IMR-90 (cell line): Measurements from ENCODE around the gene ERICH6B. TPM values are rescaled to one million over a fixed set of nuclear protein-coding genes. Genes with fewer than 3 reads are reported as not detected.

Source experiments
- ATAC-seq: fragments of 200-7000 bp; cut with Tn5 transposase; 2 replicates; pipeline ENCODE4 v1.9.1; 2020; ENCODE audit warnings: low read depth, mild to moderate bottlenecking, moderate library complexity
- BruUV-seq: library from RNA; stranded (reverse); fragments of 400-500 nt; replicated peaks from 2 replicates; lab custom pipeline; 2021; lab: Mats Ljungman, UMichigan
- CTCF ChIA-PET: fragments of 300-600 bp; formaldehyde crosslinking; extraction: SDS; loops from one replicate; lab custom pipeline; 2021; ENCODE audit warnings: antibody characterized with exemption; lab: Yijun Ruan, JAX
- POLR2A ChIA-PET: fragments of 300-600 bp; sonication (Branson Sonifier 250); formaldehyde crosslinking; loops from one replicate; lab custom pipeline; 2022; ENCODE audit warnings: antibody characterized with exemption; ENCODE audit not compliant: unreplicated experiment; lab: Charles Lee
- DNase-seq: peaks from one replicate; pipeline ENCODE4 v3.0.0; 2013
- H2AFZ ChIP-seq: replicated peaks from 2 replicates; pipeline ENCODE3; 2013; ENCODE audit warnings: low read length, mild to moderate bottlenecking; ENCODE audit not compliant: poor library complexity
- H2AK5ac ChIP-seq: 2 replicates; pipeline ENCODE4 v1.6.1; 2013; ENCODE audit warnings: low read depth, low read length, inconsistent platforms
- H2AK9ac ChIP-seq: replicated peaks from 2 replicates; pipeline ENCODE3; 2013; ENCODE audit warnings: mild to moderate bottlenecking, low read depth, low read length, moderate library complexity; ENCODE audit not compliant: poor library complexity
- H2BK120ac ChIP-seq: 2 replicates; pipeline ENCODE4 v1.6.1; 2013; ENCODE audit warnings: low read depth, low read length, inconsistent platforms
- H2BK15ac ChIP-seq: 3 replicates; pipeline ENCODE4 v1.6.1; 2013; ENCODE audit warnings: low read depth, low read length, inconsistent platforms
- H2BK20ac ChIP-seq: 2 replicates; pipeline ENCODE4 v1.6.1; 2013; ENCODE audit warnings: low read depth, mild to moderate bottlenecking, inconsistent platforms, low read length, moderate library complexity
- H2BK5ac ChIP-seq: 2 replicates; pipeline ENCODE4 v1.6.1; 2013; ENCODE audit warnings: mild to moderate bottlenecking, low read depth, low read length, inconsistent platforms; ENCODE audit not compliant: poor library complexity, severe bottlenecking
- H3K14ac ChIP-seq: replicated peaks from 2 replicates; pipeline ENCODE4 v1.6.1; 2013; ENCODE audit warnings: low read depth, low read length, inconsistent platforms
- H3K18ac ChIP-seq: 2 replicates; pipeline ENCODE4 v1.6.1; 2013; ENCODE audit warnings: low read depth, low read length, control low read depth
- H3K23ac ChIP-seq: 2 replicates; pipeline ENCODE4 v1.6.1; 2013; ENCODE audit warnings: low read depth, low read length, inconsistent platforms
- H3K27ac ChIP-seq: 2 replicates; pipeline ENCODE4 v1.5.1; 2013; ENCODE audit warnings: mild to moderate bottlenecking, control low read depth, low read length; ENCODE audit not compliant: insufficient read depth
- H3K27me3 ChIP-seq: 2 replicates; pipeline ENCODE4 v1.6.1; 2013; ENCODE audit warnings: low read length; ENCODE audit not compliant: control insufficient read depth, insufficient read depth
- H3K36me3 ChIP-seq: 2 replicates; pipeline ENCODE4 v1.6.1; 2013; ENCODE audit warnings: low read length, mixed read lengths; ENCODE audit not compliant: control insufficient read depth, insufficient read depth
- H3K4ac ChIP-seq: 2 replicates; pipeline ENCODE4 v1.6.1; 2013; ENCODE audit warnings: low read depth, low read length, inconsistent platforms
- H3K4me1 ChIP-seq: 2 replicates; pipeline ENCODE4 v1.6.1; 2013; ENCODE audit warnings: low read length, mixed read lengths; ENCODE audit not compliant: control insufficient read depth, insufficient read depth
- H3K4me2 ChIP-seq: 2 replicates; pipeline ENCODE4 v1.6.1; 2013; ENCODE audit warnings: low read depth, mild to moderate bottlenecking, control low read depth, low read length, moderate library complexity
- H3K4me3 ChIP-seq: 2 replicates; pipeline ENCODE4 v1.5.1; 2013; ENCODE audit warnings: low read depth, mild to moderate bottlenecking, control low read depth, low read length, moderate library complexity; ENCODE audit not compliant: insufficient read depth
- H3K56ac ChIP-seq: 2 replicates; pipeline ENCODE4 v1.6.1; 2013; ENCODE audit warnings: low read length, inconsistent platforms; ENCODE audit not compliant: insufficient read depth; ENCODE audit errors: extremely low read depth
- H3K79me1 ChIP-seq, 2 experiments: 2 replicates each; pipeline ENCODE4 v1.6.1; 2013; ENCODE audit warnings: low read length in 2 of 2, inconsistent platforms in 1 of 2, low read depth in 1 of 2
- H3K9ac ChIP-seq: 2 replicates; pipeline ENCODE4 v1.6.1; 2013; ENCODE audit warnings: low read depth, low read length, control low read depth
- H3K9me1 ChIP-seq: 2 replicates; pipeline ENCODE4 v1.6.1; 2013; ENCODE audit warnings: low read length, inconsistent platforms; ENCODE audit not compliant: insufficient read depth
- H3K9me3 ChIP-seq: 2 replicates; pipeline ENCODE4 v1.6.1; 2013; ENCODE audit warnings: low read length; ENCODE audit not compliant: control insufficient read depth, insufficient read depth
- H4K20me1 ChIP-seq: 2 replicates; pipeline ENCODE4 v1.6.1; 2013; ENCODE audit warnings: low read length, inconsistent platforms; ENCODE audit not compliant: insufficient read depth
- H4K5ac ChIP-seq: 2 replicates; pipeline ENCODE4 v1.6.1; 2013; ENCODE audit warnings: mild to moderate bottlenecking, low read depth, low read length, control low read depth
- H4K8ac ChIP-seq, 2 experiments: 2 replicates each; pipeline ENCODE4 v1.6.1; 2013; ENCODE audit warnings: low read depth in 2 of 2, low read length in 2 of 2, control low read depth in 1 of 2, inconsistent platforms in 1 of 2
- H4K91ac ChIP-seq: 2 replicates; pipeline ENCODE4 v1.6.1; 2013; ENCODE audit warnings: low read depth, low read length, inconsistent platforms; ENCODE audit not compliant: insufficient read depth
- CEBPB ChIP-seq: IDR thresholded peaks from 2 replicates; pipeline ENCODE4 v1.6.1; 2012; ENCODE audit warnings: low read depth, low read length, improper control_type of control experiment
- WGBS, 2 experiments: methylation state at CpG; one replicate each; pipeline versions ENCODE4 v1.1.5 to v1.1.7; 2013; ENCODE audit warnings: missing lambda C conversion rate in 2 of 2; ENCODE audit not compliant: insufficient read length in 1 of 2; ENCODE audit errors: extremely low coverage in 2 of 2; 5-methylcytosine and 5-hydroxymethylcytosine counted together
- dilution Hi-C: fragments of 300-500 bp; cut with HindIII; formaldehyde crosslinking; loops from one replicate; pipeline ENCODE4 v1.14.3; 2018; ENCODE audit warnings: low sequenced_read_pairs; ENCODE audit not compliant: unreplicated experiment
- in situ Hi-C: fragments of 300-500 bp; cut with MboI; formaldehyde crosslinking; loops from 3 replicates; pipeline ENCODE4 v1.14.3; 2019; ENCODE audit warnings: low sequenced_read_pairs, inconsistent platforms, mixed read lengths
- intact Hi-C: fragments of 100-400 bp; cut with micrococcal nuclease; formaldehyde crosslinking; loops from 2 replicates; pipeline ENCODE4 v1.10.0; 2022
- polyA plus RNA-seq, 3 experiments: library from polyadenylated mRNA; depleted of rRNA; stranded (reverse); fragments of >200 nt; gene quantifications; 2 replicates each; pipeline ENCODE4 v1.2.3, GENCODE V29; 2012; ENCODE audit warnings: low replicate concordance in 1 of 3
- total RNA-seq: library from RNA; depleted of rRNA; stranded (reverse); fragments of >200 nt; gene quantifications from 2 replicates; pipeline ENCODE4 v1.2.3, GENCODE V29; 2012
- TF ChIP-seq, protein P1 (sequence below): fragments of 150-350 bp; IDR thresholded peaks from 2 replicates; pipeline ENCODE4 v1.6.1; 2017; ENCODE audit warnings: mild to moderate bottlenecking, antibody characterized with exemption, low read length, low read depth

ERICH6B gene
- total and polyA plus RNA-seq, 2 of the 4 experiments (the other 2 are of a cell fraction) = not detected

DNA sequence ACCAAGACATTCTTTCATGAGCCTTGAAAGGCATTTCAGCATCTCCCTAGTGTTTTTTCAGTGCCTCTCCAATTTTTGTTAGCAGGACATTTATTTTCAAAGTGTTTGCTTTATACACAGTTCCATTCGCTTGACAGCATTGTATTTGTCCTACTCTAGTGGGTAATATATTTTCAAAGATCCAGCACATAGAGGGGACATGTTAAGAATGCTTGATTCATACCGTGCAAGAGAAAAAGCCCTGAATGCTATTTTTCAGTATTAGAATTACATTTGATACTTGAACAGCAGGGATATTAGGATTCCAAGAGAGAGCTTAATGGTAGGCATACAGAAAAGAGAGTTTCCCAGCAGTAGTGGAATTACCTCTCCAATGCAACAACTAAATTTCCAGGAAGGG lies 21.3 kb downstream of the ERICH6B start:
- POLR2A ChIA-PET = no interaction called here
- ATAC-seq = no peak

More for the DNA sequence above, 21.3 kb downstream of the ERICH6B start:
- in situ Hi-C loops = no loop called here
- H2BK15ac ChIP-seq = no peak overlapping the region
- H3K23ac ChIP-seq = no peak overlapping the region
- H2BK5ac ChIP-seq = no peak overlapping the region
- H3K4me1 ChIP-seq = no peaks in the 10 kb centered on the region
- no peak overlapping the region for H3K4me2 ChIP-seq
- H2AK5ac ChIP-seq = no peak overlapping the region
- no peak overlapping the region for H3K27ac ChIP-seq
- CTCF ChIA-PET = no interaction called here
- H3K56ac ChIP-seq = no peak overlapping the region
- H4K20me1 ChIP-seq = no peaks in the 10 kb centered on the region
- H2AK9ac ChIP-seq = no peak overlapping the region
- H3K9me1 ChIP-seq = no peaks in the 10 kb centered on the region
- no peak for DNase-seq
- dilution Hi-C loops = no loop called here
- no TSS peak for BruUV-seq
- H2BK20ac ChIP-seq = no peak overlapping the region
- no peak overlapping the region for H3K4ac ChIP-seq
- H2AFZ ChIP-seq = no peak overlapping the region
- H3K18ac ChIP-seq = no peak overlapping the region
- no peak overlapping the region for H3K9ac ChIP-seq
- H4K8ac ChIP-seq = no peak overlapping the region
- no peaks in the 10 kb centered on the region for H3K36me3 ChIP-seq
- TF ChIP-seq, protein P1, sequence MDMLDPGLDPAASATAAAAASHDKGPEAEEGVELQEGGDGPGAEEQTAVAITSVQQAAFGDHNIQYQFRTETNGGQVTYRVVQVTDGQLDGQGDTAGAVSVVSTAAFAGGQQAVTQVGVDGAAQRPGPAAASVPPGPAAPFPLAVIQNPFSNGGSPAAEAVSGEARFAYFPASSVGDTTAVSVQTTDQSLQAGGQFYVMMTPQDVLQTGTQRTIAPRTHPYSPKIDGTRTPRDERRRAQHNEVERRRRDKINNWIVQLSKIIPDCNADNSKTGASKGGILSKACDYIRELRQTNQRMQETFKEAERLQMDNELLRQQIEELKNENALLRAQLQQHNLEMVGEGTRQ = no peak
- no peak for TF ChIP-seq CEBPB
- no peak overlapping the region for H2BK120ac ChIP-seq
- H4K91ac ChIP-seq = no peak overlapping the region
- no peaks in the 10 kb centered on the region for H3K79me1 ChIP-seq
- no peak overlapping the region for H3K14ac ChIP-seq
- no CpG with 5 or more reads among the region's 2 CpGs for WGBS, 2 experiments
- no peak overlapping the region for H3K4me3 ChIP-seq
- intact Hi-C loops = no loop called here
- no peak overlapping the region for H4K5ac ChIP-seq
- no peaks in the 10 kb centered on the region for H3K9me3 ChIP-seq
- H3K27me3 ChIP-seq = peaks cover 2% of the 10 kb centered on the region
